PC-9 (cell line): Measurements from ENCODE around the gene SNRNP25.

Source experiments
- CTCF ChIP-seq: fragments of 200-600 bp; sonication (generic); conservative IDR thresholded peaks from 2 replicates; pipeline ENCODE4 v1.6.1; 2017; ENCODE audit warnings: mixed run types, antibody characterized with exemption, mild to moderate bottlenecking, moderate library complexity
- EZH2 ChIP-seq: fragments of 200-600 bp; sonication (generic); IDR thresholded peaks from 2 replicates; pipeline ENCODE4 v1.8.0; 2017; ENCODE audit warnings: antibody characterized with exemption, low read depth

GRCh38 chr16:62968-63391 lies 9.4 kb downstream of the SNRNP25 start:
- no peak for TF ChIP-seq EZH2
- TF ChIP-seq CTCF = no peak
